HL-60 (cell line): ENCODE data around the gene CREB5.
"Not testable (repeated sequence)": the region's sequence is repeated elsewhere in the genome, so short reads cannot be mapped to it uniquely, and the experiment has no call there.

Experiments used
- DNase-seq, 2 experiments: peaks; one replicate each; pipeline ENCODE4 v3.0.0-alpha.2; 2010 to 2020; ENCODE audit warnings: low read depth in 1 of 2, low spot score in 1 of 2
- H3K27ac ChIP-seq: fragments of 250-450 bp; sonication (Bioruptor Pico); replicated peaks from 2 replicates; pipeline ENCODE4 v1.5.1; 2020; ENCODE audit warnings: mild to moderate bottlenecking, moderate library complexity
- H3K27me3 ChIP-seq: fragments of 250-450 bp; sonication (Bioruptor Pico); 2 replicates; pipeline ENCODE4 v1.5.1; 2021; ENCODE audit warnings: mild to moderate bottlenecking, moderate library complexity; ENCODE audit not compliant: insufficient read depth, poor library complexity, severe bottlenecking
- H3K4me3 ChIP-seq: replicated peaks from 2 replicates; pipeline ENCODE4 v1.5.1; 2011; ENCODE audit warnings: mild to moderate bottlenecking, control low read depth, low read length; ENCODE audit not compliant: insufficient read depth
- CTCF ChIP-seq: IDR thresholded peaks from one replicate; pipeline ENCODE4 v1.5.1; 2011; ENCODE audit warnings: low read length, control low read depth, inconsistent platforms; ENCODE audit not compliant: insufficient read depth
- GABPA ChIP-seq: IDR thresholded peaks from 2 replicates; pipeline ENCODE4 v1.6.1; 2012; ENCODE audit warnings: low read depth
- POLR2AphosphoS5 ChIP-seq: IDR thresholded peaks from 2 replicates; pipeline ENCODE4 v1.6.1; 2012; ENCODE audit warnings: low read depth
- REST ChIP-seq: IDR thresholded peaks from 2 replicates; pipeline ENCODE4 v1.6.1; 2012; ENCODE audit warnings: low read depth; ENCODE audit not compliant: insufficient replicate concordance
- SPI1 ChIP-seq: IDR thresholded peaks from 2 replicates; pipeline ENCODE4 v1.6.1; 2012; ENCODE audit warnings: low read depth, mild to moderate bottlenecking, borderline replicate concordance

Gene CREB5

GRCh38 chr7:28548416-28548815 is 136.1 kb downstream of the CREB5 start:
- Histone ChIP-seq H3K4me3 (no peak overlapping the region), H3K27me3 (no peaks in the 10 kb centered on the region), H3K27ac (no peak overlapping the region)
- no peak for TF ChIP-seq GABPA
- TF ChIP-seq REST, result no peak
- TF ChIP-seq SPI1, result no peak
- no peak for TF ChIP-seq POLR2AphosphoS5
- no peak for DNase-seq

GRCh38 chr7:28549998-28550397 is 137.7 kb downstream of the CREB5 start:
- no peak overlapping the region for H3K27ac ChIP-seq
- TF ChIP-seq CTCF (no peak), POLR2AphosphoS5 (no peak), GABPA (no peak), SPI1 (no peak), REST (no peak)
- DNase-seq, result no peak
- H3K27me3 ChIP-seq, result no peaks in the 10 kb centered on the region
- no peak overlapping the region for H3K4me3 ChIP-seq

- Histone ChIP-seq H3K4me3 (no peak overlapping the region), H3K27me3 (no peaks in the 10 kb centered on the region), H3K27ac (no peak overlapping the region)
- no peak for DNase-seq
- TF ChIP-seq REST (no peak), CTCF (no peak), SPI1 (no peak), GABPA (no peak), POLR2AphosphoS5 (no peak)
These were observed 138.4 kb downstream of the CREB5 start for GRCh38 chr7:28550580-28551186.

GRCh38 chr7:28551331-28551730 is 139.0 kb downstream of the CREB5 start:
- TF ChIP-seq CTCF, result no peak
- no peak for TF ChIP-seq GABPA
- no peak for TF ChIP-seq POLR2AphosphoS5
- no peak for TF ChIP-seq SPI1
- TF ChIP-seq REST, result no peak
- Histone ChIP-seq H3K27me3 (no peaks in the 10 kb centered on the region), H3K27ac (no peak overlapping the region), H3K4me3 (no peak overlapping the region)
- no peak for DNase-seq

- H3K27ac ChIP-seq, H3K4me3 ChIP-seq, H3K27me3 ChIP-seq, DNase-seq: not testable (repeated sequence)
These were observed 139.4 kb downstream of the CREB5 start for GRCh38 chr7:28551766-28552165.
